Measurements from ENCODE around the gene FGF18. TPM values are rescaled to one million over a fixed set of nuclear protein-coding genes. Genes with fewer than 3 reads are reported as not detected.

Gene FGF18
- polyA plus RNA-seq, 3 donors: not detected

DNA sequence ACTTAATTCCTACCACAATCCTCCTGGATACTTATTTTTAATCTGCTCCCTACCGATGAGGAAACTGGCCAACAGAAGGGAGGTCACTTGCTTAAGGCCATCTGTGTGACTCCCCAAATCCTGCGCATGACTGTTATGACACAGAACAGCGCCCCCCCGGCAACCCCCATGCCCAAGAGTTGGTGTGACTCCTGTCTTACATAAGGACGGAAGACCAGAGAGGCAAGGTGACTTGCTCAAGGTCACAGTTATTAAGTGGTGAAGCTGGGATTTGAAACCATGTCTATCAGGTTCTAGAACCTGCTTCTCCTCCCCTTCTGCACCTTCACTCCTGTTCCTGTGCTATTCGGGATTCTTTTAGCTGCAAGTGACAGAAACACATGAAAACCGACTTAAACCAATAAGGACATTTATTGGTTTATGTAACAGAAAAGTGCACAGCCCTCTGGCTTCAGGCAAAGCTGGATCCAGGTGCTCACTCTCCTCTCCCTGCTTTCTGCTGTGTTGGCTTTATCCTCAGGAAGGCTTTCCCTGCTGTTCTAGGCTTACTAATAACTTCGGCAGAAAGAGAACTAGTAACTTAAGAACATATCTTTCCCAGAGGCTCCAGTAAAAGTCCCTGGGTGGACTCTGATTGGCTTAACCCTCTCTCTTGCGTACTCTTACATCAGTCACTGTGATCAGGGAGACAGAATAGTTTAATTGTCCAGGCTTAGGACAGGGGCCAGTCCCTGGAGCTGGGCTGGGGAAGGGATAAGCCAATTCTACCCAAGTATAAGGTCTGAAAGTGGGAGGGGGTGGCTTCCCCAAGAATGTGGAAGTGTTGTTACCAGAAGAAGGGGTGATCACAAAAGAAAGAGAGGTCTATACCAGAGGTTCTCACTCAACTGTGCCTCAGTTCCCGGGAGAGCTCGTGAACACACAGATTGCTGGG, 43.7 kb downstream of the FGF18 start:
- no peak overlapping the region for H3K9ac ChIP-seq (ENCODE audit: insufficient read depth, low read length, poor library complexity, severe bottlenecking)
- no peak for DNase-seq
- H3K27me3 ChIP-seq (ENCODE audit: control insufficient read depth in 2 of 2, insufficient read depth in 2 of 2, low read length in 2 of 2): no peaks in the 10 kb centered on the region
- Mint-ChIP-seq H3K27me3 (ENCODE audit: low read depth in 3 of 3) (peaks cover 5 to 9% (median 6%) of the 10 kb centered on the region in 3 donors), H3K4me3 (no peak overlapping the region), H3K36me3 (no peaks in the 10 kb centered on the region), H3K9me3 (peaks cover 0 to 1% (median 0%) of the 10 kb centered on the region in 7 donors), H3K27ac (no peak overlapping the region), H3K4me1 (no peaks in the 10 kb centered on the region)
- H4K20me1 ChIP-seq (ENCODE audit: insufficient read depth, low read length): no peaks in the 10 kb centered on the region
- intact Hi-C loops (cut with micrococcal nuclease): no loop called here
- no peak overlapping the region for H3K27ac ChIP-seq (ENCODE audit: low read depth in 1 of 2, low read length in 2 of 2)
- H3K36me3 ChIP-seq (replicated peaks in 1 of 2; ENCODE audit: control insufficient read depth in 1 of 2, insufficient read depth in 2 of 2, low read length in 2 of 2): no peaks in the 10 kb centered on the region
- TF ChIP-seq, protein P1, sequence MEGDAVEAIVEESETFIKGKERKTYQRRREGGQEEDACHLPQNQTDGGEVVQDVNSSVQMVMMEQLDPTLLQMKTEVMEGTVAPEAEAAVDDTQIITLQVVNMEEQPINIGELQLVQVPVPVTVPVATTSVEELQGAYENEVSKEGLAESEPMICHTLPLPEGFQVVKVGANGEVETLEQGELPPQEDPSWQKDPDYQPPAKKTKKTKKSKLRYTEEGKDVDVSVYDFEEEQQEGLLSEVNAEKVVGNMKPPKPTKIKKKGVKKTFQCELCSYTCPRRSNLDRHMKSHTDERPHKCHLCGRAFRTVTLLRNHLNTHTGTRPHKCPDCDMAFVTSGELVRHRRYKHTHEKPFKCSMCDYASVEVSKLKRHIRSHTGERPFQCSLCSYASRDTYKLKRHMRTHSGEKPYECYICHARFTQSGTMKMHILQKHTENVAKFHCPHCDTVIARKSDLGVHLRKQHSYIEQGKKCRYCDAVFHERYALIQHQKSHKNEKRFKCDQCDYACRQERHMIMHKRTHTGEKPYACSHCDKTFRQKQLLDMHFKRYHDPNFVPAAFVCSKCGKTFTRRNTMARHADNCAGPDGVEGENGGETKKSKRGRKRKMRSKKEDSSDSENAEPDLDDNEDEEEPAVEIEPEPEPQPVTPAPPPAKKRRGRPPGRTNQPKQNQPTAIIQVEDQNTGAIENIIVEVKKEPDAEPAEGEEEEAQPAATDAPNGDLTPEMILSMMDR (IDR thresholded peaks at IDR 0.05): no peak
- no peaks in the 10 kb centered on the region for H3K79me2 ChIP-seq (ENCODE audit: insufficient read depth, low read length)
- no peaks in the 10 kb centered on the region for H3K9me3 ChIP-seq (replicated peaks in 1 of 2; ENCODE audit: control insufficient read depth in 1 of 2, insufficient read depth in 1 of 2, low read length in 2 of 2)
- H3K4me1 ChIP-seq (ENCODE audit: control insufficient read depth in 1 of 2, insufficient read depth in 2 of 2, low read length in 2 of 2): no peaks in the 10 kb centered on the region
- 88% methylated on average over 4 of the region's 11 CpGs for WGBS (ENCODE audit: insufficient coverage)
- no peak overlapping the region for H2AFZ ChIP-seq (ENCODE audit: insufficient read depth, low read depth, low read length, poor library complexity, severe bottlenecking)
- no peak overlapping the region for H3K4me2 ChIP-seq (replicated peaks; ENCODE audit: extremely low read depth, low read length, poor library complexity, severe bottlenecking)
- H3K4me3 ChIP-seq (replicated peaks in 1 of 3; ENCODE audit: low read depth in 2 of 3, low read length in 3 of 3): no peak overlapping the region

DNA sequence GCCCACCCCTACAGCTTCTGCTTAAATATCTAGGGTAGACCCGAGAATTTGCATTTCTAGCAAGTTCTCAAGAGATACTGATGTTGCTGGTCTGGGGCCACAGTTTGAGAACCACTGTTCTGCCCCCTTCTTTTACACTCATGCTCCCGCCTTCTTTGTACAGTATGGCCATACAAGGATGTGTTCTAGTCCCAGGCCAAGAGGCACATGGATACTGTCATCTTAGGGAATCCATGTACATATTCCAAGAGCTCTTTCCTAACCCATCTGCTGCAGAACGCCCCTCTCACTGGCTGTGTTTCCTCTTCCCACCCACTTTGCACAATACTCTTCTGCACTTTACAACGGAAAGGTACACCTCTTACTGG, 44.4 kb downstream of the FGF18 start:
- Histone ChIP-seq H3K27ac (ENCODE audit: low read depth in 1 of 2, low read length in 2 of 2) (no peak overlapping the region), H3K4me3 (replicated peaks in 1 of 3; ENCODE audit: low read depth in 2 of 3, low read length in 3 of 3) (no peak overlapping the region), H3K9ac (ENCODE audit: insufficient read depth, low read length, poor library complexity, severe bottlenecking) (no peak overlapping the region), H2AFZ (ENCODE audit: insufficient read depth, low read depth, low read length, poor library complexity, severe bottlenecking) (no peak overlapping the region), H3K4me1 (ENCODE audit: control insufficient read depth in 1 of 2, insufficient read depth in 2 of 2, low read length in 2 of 2) (no peaks in the 10 kb centered on the region), H3K4me2 (replicated peaks; ENCODE audit: extremely low read depth, low read length, poor library complexity, severe bottlenecking) (no peak overlapping the region), H4K20me1 (ENCODE audit: insufficient read depth, low read length) (no peaks in the 10 kb centered on the region), H3K36me3 (replicated peaks in 1 of 2; ENCODE audit: control insufficient read depth in 1 of 2, insufficient read depth in 2 of 2, low read length in 2 of 2) (no peaks in the 10 kb centered on the region), H3K27me3 (ENCODE audit: control insufficient read depth in 2 of 2, insufficient read depth in 2 of 2, low read length in 2 of 2) (no peaks in the 10 kb centered on the region), H3K9me3 (replicated peaks in 1 of 2; ENCODE audit: control insufficient read depth in 1 of 2, insufficient read depth in 1 of 2, low read length in 2 of 2) (no peaks in the 10 kb centered on the region), H3K79me2 (ENCODE audit: insufficient read depth, low read length) (no peaks in the 10 kb centered on the region)
- Mint-ChIP-seq H3K4me3 (no peak overlapping the region), H3K4me1 (no peaks in the 10 kb centered on the region), H3K9me3 (peaks cover 0 to 1% (median 0%) of the 10 kb centered on the region in 7 donors), H3K27me3 (ENCODE audit: low read depth in 3 of 3) (peaks cover 5 to 9% (median 6%) of the 10 kb centered on the region in 3 donors), H3K27ac (no peak overlapping the region), H3K36me3 (no peaks in the 10 kb centered on the region)
- TF ChIP-seq, protein P1 (IDR thresholded peaks at IDR 0.05): no peak
- intact Hi-C loops (cut with micrococcal nuclease): no loop called here
- no peak for DNase-seq
- WGBS (ENCODE audit: insufficient coverage): 100% methylated on average over 2 of the region's 4 CpGs
